SH-SY5Y (cell line): ENCODE measurements around the gene PAX5.

ENCODE experiments used
- GATA2 ChIP-seq: IDR thresholded peaks from 2 replicates; pipeline ENCODE4 v1.6.1; 2011; ENCODE audit warnings: mild to moderate bottlenecking, low read depth, low read length
- GATA3 ChIP-seq: IDR thresholded peaks from 2 replicates; pipeline ENCODE4 v1.6.1; 2011; ENCODE audit warnings: low read depth, mild to moderate bottlenecking, low read length, moderate library complexity

- TF ChIP-seq GATA2 = no peak
- TF ChIP-seq GATA3 = no peak
Observed at GRCh38 chr9:36967997-36968396, 66.1 kb downstream of the PAX5 start.
